Epidermal melanocyte (primary cell): ENCODE measurements around the gene JRKL.
"Not testable (repeated sequence)": the region's sequence is repeated elsewhere in the genome, so short reads cannot be mapped to it uniquely, and the experiment has no call there.

ENCODE experiments used
- DNase-seq: peaks from one replicate; pipeline ENCODE4 v3.0.0; 2011; ENCODE audit warnings: low spot score; ENCODE audit not compliant: insufficient read length

JRKL gene

DNA sequence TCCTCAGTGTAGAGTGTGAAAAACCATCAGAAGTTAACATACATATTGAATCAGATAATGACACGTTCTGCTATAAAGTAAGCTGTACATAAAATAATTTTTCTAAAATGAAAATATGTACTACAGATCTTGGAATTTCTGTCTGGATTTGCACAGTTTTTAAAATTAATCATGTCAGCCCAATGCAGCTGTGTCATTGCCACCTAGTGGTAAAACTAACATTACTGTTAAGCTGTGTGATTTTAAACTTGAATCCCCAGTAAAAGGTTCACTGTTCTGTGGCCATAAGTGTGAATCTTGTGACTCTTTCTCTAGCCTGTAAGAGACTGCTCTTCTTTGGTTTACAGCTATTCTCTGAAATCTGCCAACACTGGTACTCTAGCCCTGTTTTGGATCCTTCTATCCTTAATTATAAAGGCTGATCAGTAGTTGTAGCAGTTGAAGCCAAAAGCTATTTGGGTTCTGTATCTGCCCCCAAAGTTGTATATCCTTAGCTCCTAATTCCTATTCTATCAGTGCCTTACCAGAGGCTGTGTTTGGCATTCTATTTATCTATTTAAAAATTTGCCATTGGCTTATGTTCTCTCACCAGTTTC is 4.0 kb downstream of the JRKL start:
- peak; percentile 21 for DNase-seq

DNA sequence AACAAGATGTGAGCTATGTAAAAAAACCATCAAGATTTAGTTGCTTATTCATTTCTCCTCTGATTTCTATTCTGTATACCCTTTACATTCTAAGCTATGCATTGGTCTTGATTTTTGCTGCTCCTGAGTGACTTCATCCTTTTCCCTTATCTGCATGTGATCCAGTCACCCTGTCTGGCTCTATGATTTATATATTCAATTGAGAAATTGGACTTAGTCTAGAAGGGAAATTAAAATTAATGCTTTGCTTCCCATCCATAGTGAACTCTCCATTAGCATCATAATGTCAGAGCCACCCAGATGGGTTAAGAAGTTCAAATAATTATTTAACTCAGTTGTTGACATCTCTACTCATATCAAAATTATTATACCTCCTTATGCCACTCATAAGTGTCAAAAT is 5.0 kb downstream of the JRKL start:
- no peak for DNase-seq

DNA sequence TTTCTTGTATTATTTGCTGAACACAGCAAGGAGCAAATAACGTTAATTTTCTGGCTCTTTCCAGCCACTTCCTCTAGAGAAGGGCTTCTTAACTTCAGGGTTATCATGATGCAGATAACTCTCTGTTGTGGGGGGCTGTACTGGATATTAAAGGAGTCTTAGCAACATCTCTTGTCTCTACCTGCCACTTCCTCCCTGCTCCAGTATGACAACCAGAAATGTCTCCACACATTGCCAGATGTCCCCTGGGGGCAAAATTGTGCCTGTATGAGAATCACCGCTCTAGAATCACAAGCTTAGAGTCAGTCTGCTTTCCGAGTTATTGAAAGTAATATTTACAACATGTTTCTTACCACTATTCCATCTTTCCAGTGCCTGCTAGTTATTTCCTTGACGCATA is 6.8 kb downstream of the JRKL start:
- no peak for DNase-seq

DNA sequence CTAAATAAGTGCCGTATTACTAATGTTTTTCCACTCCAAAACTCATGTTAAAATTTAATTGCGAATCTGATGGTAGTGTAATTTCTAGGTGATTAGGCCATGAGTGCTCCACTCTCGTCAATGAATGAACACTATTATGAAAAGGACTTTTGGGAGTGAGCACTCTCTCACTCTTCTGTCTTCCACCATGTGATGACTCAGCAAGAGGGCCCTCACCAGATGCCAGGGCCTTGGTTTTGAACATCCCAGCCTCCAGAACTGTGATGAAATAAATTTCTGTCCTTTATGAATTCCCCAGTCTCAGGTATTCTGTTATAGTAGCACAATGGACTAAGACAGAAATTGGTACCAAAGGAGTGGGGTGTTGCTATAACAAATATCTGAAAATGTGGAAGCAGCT is 8.1 kb downstream of the JRKL start:
- no peak for DNase-seq

DNA sequence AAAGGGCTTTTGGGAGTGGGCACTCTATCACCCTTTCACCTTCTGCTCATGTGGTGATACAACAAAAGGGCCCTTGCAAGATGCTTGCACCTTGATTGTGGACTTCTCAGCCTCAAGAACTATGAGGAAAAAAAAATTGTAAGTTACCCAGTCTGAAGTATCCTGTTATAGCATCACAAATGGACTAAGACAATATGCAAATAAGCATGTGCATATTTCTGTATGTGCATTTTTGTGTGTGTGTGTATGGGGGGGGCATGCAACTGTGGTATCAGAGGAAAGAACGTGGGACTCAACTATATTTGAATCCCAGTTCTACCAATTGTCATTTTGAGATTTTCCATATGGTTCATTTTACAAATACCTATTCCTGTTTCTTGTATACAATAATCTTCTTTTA is 10.9 kb downstream of the JRKL start:
- DNase-seq = no peak

DNA sequence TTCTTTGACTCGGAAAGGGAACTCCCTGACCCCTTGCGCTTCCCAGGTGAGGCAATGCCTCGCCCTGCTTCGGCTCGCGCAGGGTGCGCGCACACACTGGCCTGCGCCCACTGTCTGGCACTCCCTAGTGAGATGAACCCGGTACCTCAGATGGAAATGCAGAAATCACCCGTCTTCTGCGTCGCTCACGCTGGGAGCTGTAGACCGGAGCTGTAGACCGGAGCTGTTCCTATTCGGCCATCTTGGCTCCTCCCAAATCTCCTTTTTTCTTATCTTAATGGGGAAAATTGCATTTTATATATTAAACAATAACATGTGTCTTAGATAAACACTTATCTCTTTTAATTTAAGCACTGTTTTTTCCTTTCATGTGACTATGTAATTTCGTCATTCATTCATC is 21.6 kb downstream of the JRKL start:
- DNase-seq = not testable (repeated sequence)

DNA sequence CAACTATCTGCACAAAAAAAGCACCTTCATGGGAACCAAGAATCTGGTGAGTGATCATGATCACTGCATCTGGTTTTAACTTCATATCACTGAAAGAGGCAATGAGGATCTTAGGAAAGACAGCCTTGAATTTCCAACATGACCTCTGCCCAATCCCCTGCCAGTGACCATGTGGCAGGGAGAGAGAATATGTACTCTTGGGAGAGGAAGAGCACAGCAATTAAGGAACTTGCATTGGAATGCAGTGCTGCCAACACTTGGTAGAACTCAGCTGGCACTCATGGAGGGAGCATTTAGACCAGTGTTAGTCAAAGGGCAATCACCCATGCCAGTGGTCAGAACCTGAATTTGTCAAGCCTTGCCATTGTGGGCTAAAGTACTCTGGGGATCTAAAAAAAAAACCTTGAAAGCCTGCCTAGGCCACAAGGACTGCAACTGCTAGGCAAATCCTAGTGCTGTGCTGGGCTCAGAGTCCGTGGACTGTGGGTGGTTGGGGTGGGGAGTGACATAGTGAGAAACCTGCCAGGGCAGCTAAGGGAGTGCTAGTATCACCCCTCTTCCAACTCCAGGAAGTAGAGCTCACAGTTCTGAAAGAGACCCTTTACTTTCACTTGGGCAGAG is 23.1 kb downstream of the JRKL start:
- no peak for DNase-seq

DNA sequence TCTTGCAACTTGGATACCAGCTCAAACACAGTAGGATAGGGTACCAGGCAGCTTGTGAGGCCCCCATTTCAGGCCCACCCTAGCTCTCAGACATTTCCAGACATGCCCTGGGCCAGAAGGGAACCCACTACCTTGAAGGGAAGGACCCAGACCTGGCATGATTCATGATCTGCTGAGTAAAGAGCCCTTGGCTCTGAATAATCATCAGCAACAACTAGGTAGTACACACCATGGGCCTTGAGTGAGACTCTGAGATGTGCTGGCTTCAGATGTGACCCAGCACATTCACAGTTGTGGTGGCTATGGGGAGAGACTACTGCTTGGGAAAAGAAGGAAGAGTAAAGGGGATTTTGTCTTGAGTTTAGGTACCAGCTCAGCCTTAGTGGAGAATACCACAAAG is 23.6 kb downstream of the JRKL start:
- no peak for DNase-seq

DNA sequence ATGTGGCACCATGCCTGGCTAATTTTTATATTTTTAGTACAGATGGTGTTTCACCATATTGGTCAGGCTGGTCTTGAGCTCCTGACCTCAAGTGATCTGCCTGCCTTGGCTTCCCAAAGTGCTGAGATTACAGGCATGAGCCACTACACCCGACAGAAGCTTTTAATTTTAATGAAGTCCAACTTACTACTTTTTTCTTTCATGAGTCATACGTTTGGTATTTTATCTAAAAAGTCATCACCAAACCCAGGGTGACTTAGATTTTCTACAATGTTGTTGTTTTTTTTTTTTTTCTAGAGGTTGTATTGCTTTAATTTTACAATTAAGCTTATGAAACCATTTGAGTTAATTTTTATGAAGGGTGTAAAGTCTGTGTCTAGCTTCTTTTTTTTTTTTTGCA is 34.9 kb downstream of the JRKL start:
- no peak for DNase-seq

DNA sequence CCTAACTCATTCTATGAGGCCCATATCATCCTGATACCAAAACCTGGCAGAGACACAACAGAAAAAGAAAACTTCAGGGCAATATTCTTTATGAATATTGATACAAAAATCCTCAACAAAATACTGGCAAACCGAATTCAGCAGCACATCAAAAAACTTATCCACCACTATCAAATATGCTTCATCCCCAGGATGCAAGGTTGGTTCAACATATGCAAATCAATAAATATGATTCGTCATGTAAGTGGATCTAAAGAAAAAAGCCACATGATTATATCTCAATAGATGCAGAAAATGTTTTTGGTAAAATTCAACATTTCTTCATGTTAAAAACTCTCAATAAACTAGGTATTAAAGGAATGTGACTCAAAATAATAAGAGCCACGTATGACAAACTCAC is 40.9 kb downstream of the JRKL start:
- no peak for DNase-seq

DNA sequence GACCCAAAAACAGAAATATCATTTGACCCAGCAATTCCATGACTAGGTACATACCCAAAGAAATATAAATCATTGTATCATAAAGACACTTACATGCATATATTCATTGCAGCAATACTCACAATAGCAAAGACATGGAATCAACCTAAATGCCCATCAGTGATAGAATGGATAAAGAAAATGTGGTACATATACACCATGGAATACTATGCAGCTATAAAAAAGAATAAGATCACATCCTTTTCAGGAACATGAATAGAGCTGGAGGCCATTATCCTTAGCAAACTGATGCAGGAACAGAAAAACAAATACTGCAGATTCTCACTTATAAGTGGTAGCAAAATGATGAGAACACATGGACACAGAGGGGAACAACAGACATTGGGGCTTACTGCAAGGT is 42.8 kb downstream of the JRKL start:
- DNase-seq = not testable (repeated sequence)
